ENCODE data around the gene MYL6.
"Not testable (repeated sequence)": the region's sequence is repeated elsewhere in the genome, so short reads cannot be mapped to it uniquely, and the experiment has no call there.

The MYL6 gene
- 577 to 1,020 (median 698) reads per million in 18 experiments for total RNA-seq

DNA sequence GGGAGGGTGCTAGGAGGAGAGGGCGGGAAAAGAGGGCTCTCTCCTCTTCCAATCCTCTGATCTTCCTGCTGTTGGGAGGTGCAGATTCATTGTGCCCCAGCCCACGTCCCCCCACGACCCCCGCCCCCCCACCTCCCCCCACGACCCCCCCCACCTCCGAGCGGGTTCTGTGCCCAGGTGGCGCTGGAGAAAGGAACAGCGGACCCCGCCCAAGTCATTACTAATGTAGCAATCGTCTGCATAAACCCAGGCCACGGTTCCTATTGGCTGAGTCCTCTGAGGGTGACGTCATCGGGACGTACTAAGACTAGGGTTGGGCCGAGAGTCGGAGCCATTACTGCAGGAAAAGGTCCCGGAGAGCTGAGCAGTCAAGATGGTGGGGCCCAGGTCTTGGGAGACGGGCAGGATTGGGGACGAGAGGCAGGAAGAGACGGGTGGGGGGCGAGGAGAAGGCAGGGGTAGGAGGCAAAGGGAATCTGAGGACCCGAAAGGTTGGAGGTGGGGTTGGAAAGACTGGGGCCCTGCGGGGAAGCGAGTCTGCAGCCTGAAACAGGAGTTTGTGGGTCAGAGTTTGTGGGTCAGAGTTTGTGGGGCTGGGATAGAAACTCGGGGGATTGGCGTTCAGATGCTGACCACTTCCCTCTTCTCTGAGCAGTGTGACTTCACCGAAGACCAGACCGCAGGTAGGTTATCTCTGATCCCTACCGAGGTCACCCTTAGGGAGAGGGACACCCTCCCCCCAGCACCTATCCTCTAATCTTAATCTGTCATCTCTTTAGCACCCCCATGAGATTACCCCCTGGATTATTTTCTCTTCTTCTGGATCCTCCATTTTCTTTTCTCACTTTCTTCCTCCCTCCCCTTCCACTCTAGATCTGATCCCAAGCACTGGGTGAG is at the start of gene MYL6:
Gene MYL6 (plus strand): TSS at position 331 of the 897 bp plus-strand sequence. CDS start 43 bp downstream, at position 374.
- DNase-seq = peak; percentile 97 to 98

DNA sequence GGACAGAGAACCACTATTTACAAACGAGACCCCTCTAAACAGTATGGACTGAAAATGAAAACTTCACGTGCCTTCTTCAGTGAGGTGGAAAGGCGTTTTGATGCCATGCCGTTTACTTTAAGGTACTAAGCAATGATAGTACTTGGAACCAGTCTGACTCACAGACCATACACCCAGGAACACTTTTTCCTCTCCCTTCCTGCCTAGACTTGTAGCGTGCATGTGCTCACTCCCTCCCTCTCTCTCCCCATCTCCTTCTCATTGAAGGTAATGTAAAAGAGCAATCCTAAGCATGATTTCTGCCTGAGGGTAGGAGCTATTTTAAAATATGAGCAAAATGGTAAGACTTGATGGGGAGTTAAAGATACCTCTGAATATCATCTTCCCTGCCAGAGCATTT is 47.6 kb upstream of the MYL6 start:
- DNase-seq = no peak

DNA sequence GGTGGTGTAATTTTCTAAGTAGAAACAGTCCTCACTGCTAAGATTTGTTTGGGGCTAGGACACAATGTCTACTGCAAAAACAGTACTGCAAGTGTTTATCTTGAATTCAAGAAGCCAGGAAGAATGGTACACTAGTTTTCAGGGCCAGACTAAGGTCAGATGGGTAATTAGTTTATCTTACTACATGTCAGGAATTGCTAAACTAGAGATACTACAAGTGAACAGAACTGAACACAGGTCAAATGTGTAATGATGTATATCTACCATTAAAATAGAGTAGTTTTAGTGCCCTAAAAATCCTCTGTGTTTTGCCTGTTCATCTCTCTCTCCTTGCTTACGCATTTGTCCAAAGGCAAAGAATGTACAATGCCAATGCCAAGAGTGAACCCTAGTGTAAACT is 44.1 kb upstream of the MYL6 start:
- no peak for DNase-seq

DNA sequence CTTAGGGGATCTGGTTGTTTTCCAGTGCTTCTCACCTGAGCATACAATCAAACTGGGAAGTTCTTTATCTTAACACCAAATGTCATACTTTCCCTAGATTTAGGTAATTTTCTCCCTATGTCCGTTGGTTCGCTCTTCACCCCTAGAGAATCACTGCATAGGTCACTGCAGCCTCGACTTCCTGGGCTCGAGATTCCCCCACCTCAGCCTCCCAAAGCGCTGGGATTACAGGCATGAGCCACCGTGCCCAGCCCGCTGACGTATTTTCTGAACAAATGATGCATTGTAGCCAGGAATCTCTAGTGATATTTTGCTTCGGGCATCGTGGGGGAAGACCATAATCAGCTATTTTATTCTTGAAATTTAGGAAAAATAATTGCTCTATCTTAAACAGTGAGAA is 42.8 kb upstream of the MYL6 start:
- no peak for DNase-seq

DNA sequence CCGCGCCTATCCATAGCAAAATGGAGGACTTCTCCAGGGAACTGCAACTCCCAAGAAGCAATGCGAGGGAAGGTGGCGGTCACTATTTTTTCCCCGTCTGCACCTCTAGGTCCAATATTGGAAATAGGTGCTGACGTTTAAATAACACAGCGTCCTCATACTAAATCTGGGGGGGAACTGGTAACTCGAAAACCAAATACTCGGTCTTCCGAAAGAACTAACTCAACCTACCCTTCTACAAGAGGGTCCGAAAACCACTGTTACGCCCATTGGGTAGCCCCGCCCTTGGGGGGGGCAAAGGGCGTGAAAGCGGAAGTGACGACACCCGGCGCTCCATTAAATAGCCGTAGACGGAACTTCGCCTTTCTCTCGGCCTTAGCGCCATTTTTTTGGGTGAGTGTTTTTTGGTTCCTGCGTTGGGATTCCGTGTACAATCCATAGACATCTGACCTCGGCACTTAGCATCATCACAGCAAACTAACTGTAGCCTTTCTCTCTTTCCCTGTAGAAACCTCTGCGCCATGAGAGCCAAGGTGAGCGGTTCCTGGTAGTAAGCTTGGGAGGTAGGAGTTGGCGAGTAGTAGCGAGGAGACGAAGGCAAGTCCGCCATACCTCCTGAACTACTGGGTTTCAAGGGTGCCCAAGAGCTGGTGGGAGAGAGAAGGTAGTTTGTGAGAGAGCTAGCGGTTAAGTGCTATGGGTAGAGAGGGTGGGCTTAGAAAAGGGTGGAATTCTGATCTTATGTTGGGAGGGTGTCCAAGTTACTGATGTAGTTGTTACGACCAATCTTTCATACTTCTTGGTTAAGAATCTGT is 41.7 kb upstream of the MYL6 start, which contains the start of gene RPL41:
Gene RPL41 (plus strand): TSS at position 367 of the 815 bp plus-strand sequence.
- DNase-seq = peak; percentile 97

DNA sequence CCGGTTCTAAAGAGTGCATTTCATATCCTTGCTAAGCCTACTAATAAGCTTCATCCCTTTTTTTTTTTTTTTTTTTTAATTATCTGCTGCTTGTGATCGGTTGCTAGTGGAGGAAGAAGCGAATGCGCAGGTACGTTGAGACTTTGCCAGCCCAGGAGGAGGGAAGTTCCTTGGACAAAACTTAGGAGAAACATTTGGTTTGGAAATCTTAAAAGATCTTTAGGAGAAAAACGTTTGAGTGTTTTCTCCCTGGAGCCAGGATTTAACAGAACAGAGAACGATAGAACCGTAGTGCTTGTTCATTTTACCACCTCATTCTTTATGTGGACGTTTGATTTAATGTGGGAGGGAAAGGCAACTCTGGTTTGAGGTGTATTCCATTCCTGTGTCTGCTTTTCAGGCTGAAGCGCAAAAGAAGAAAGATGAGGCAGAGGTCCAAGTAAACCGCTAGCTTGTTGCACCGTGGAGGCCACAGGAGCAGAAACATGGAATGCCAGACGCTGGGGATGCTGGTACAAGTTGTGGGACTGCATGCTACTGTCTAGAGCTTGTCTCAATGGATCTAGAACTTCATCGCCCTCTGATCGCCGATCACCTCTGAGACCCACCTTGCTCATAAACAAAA is 41.0 kb upstream of the MYL6 start:
- not testable (repeated sequence) for DNase-seq

DNA sequence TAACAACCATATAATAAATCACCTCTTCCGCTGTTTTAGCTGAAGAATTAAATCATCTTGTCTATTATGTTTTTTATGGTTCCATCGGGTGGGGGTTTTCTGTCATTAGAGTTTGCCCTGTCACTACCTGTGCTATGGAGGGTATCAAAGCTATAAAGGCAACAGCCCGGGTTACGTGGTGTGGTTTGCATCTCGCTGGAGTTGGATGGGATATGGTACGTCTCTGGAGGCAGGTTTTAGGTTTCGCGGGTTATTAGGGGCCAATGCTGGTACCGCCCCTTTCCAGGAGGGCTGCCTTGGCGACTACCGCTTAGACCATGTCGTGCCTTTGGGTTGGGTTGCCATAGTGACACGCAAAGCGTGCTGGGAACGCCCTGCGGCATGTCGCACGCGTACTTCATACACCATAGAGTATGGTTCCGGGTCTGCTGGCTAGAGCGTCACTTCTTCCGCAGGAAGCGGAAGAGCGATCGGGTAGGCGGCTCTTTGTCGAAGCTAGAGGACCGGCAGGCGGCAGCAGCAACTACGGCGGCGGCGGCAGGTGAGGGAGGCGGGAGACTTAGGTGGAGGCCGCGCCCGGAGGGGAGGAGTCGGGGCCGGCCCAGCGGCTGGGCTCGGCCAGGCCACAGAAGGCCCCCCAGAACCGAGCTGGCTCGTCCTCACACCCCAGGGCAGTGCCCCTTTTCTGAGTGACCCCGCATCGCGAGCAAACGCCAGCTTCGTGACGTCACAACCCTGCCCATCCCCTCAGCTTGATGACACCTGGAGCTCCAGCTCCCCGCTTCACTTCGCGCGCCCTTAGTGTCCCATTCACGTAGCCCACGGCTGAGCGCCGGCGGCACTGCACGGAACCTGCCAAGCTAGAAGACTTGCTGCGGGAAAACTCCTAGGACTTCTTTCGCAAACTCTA is 40.1 kb upstream of the MYL6 start, which contains the start of gene ZC3H10:
Gene ZC3H10 (plus strand): TSS at position 489 of the 910 bp plus-strand sequence. CDS start 2,297 bp downstream, outside the sequence.
- peak; percentile 99 to 100 for DNase-seq

DNA sequence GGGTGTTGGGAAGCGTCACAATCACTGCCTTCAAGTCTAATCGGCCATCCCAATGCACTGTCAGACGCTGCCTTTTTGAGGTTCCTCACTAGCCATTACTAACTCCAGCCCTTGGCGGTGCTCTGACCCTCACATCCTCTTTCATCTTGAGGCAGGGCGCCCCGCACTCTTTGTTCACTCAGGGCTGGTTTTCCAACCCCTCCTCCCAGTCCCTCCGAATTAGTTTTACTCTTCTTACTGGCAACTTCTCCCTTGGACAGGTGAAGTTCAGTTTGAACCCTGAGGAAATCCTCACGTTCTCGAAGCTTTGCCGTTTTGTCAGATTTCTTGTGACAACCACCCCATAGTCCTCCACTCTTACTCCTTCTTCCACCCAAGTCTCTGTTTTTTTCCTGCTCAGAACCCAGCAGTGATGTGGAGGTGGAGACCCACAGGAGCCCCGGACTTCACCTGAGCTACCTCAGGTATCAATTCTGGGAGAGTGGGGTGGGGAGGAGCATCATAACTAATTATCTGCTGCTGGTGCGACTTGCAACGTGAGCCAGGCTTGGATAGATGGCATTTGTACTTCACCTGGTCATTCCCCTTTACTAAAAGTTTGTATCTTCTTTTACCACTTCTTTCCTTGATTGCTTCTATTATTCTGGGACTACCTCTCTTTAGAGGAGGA is 39.3 kb upstream of the MYL6 start:
- peak in 1 of 2 donors; percentile 57 for DNase-seq

DNA sequence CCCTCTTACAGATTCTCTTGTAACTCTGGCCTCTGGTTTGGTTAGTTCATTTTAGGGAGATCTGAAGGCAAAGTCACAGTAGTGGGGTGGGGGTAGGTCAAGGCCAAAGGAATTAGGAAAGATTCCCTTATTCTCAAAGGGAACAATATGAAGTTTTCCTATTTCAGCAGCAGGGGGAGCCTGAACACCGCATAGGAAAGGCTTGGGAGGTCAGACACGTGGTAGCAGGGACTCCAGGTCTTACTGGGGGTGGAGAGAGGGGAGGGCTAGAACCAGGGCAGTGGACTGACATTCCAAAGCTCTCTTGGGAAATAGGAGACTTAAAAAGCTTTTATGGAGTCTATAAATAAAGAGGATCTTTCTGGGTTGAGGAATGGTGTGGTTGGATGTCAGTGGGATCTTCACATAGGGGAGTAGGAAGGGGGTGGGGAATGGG is 38.8 kb upstream of the MYL6 start:
- peak; percentile 77 to 84 for DNase-seq

DNA sequence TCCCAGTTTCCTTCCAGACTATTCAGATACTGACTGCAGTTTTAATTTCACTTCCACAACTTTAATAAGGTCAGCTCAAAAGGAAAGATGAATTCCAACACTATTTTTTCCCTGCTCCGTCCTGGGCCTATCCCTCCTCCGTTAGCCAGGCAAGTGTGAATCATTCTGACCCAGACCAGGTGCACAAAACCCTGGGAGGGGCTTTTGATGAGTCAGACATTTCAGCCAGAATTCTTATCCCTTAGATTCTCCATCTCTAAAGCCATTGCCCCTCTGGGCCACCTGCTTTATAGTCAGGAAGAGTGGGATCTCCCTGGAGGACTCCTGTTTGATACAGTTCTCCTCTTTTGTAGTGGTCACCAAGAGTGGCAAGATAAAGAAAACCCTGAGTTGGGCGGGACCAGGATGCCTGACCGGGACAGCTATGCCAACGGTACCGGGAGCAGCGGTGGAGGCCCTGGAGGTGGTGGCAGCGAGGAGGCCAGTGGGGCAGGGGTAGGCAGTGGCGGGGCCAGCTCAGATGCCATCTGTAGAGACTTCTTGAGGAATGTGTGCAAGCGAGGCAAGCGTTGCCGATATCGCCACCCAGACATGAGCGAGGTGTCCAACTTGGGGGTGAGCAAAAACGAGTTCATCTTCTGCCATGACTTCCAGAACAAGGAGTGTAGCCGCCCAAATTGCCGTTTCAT is 37.9 kb upstream of the MYL6 start:
- no peak for DNase-seq

DNA sequence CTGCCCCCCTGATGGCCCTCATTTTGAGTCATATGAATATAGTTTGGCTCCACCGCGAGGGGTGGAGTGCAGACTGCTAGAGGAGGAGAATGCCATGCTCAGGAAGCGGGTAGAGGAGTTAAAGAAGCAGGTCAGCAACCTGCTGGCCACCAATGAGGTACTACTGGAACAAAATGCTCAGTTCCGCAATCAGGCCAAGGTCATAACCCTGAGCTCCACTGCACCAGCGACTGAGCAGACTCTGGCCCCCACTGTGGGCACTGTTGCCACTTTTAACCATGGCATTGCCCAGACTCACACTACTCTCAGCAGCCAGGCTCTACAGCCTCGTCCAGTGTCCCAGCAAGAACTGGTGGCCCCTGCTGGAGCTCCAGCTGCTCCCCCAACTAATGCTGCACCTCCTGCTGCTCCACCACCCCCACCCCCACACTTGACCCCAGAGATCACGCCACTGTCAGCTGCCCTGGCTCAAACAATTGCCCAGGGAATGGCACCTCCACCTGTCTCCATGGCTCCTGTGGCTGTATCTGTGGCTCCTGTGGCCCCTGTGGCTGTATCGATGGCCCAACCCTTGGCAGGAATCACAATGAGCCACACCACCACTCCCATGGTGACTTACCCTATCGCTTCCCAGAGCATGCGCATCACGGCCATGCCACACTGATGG is 36.8 kb upstream of the MYL6 start:
- DNase-seq = no peak

DNA sequence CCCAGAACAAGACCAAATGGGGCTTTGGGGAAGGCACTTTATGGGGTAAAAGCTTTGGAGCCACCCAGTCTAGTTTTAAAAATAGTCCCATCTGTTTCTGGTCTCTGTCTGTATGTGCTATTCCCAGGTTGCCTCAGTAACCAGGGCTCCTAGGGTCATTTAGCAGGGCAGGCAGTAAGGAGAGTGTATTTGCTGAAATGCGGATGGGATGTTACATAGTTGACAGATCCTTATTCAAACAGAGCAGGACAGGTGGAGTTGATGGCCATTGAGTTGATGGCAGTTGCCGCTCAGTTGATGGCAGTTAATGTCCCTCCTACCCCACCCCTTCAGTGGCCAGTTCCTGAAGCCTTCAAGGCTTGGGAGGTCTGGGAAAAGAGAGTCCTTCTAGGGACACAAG is 35.5 kb upstream of the MYL6 start:
- no peak for DNase-seq

DNA sequence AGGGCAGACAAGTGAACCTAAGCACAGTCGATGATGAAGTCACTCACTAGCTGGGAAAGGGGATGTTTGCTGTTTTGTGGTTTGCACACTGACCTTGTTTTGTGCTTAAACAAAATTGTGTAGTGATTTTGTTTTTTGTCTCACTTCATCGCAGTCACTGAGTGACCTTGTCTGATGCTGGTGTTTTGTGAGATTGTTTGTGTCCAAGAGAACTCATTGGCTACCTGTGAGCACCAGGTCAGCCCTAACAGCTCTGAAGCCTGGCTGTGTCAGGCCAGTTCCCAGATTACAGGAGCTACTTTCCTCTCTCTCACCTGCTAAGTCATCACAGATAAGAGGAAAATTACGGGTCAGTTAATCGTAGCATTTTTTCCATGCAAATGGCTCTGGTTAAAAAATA is 34.0 kb upstream of the MYL6 start:
- DNase-seq = no peak

DNA sequence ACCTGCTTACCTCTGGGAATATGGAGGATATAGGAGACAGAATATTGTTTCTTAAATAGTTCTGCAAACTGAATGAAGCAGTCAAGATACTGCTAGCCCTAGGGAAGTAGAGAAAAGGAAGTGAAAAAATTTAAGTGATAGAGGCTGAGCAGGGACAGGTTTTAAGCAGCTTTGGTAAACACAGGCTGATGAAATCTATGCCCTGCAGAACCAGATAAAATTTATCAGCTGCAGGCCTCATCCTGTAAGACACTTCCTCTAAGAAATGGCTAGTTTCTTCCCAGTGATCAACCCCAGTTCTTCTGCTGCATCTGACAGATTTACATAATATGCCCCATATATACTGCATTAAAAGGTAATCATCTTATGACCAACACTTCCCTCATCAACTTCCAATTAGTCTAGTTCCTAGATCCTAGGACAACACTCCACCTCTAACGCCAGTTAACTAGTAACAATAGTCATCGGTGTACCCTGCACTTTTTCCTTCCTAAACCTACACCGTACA is 31.4 kb upstream of the MYL6 start:
- DNase-seq = peak; percentile 47 to 63

DNA sequence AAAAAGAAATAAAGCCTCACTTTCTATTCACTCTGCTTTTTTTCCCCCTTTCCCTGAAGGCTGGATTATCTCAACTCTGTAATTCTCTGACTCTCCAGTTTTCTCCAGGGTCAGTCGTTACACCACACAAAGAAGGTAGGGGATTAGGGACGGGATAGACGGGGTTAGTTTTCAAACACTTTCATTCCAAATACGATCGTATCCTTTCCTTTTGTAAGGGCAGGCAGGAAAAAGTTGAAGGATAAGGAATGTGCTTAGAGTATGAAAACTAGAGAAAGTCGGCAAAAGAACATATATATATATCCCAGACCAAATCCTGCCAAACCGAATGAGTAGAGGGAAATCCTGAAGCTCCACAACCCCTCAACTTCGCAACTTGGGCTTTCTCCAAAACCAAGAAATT is 30.7 kb upstream of the MYL6 start:
- DNase-seq = no peak

DNA sequence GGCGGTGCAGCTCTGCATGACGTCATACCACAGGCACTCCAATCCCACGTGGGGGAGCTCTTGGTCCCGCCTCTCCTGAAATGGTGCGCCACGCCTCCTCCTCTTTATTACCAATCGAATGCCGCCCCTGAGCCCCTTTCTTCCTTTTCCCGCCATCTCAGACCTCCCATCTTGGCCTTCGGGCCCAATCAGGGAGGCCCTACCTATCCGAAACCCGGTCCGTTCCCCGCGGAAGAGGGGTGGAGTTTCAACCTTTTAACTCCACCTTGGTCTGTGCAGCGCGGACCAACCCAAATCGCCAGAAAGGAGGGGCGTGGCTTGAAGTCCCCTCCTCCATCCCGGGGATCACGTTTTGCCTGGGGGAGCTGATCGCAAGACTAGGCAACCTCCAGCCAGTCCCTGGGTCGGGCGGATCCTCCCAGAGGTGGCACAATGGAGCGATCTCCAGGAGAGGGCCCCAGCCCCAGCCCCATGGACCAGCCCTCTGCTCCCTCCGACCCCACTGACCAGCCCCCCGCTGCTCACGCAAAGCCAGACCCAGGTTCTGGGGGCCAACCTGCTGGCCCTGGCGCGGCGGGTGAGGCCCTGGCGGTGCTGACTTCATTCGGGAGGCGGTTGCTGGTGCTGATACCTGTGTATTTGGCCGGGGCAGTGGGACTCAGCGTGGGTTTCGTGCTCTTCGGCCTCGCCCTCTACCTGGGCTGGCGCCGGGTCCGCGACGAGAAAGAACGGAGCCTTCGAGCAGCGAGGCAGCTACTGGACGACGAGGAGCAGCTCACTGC is 30.1 kb upstream of the MYL6 start, which contains the start of gene ESYT1:
Gene ESYT1 (plus strand): TSS at position 380 of the 782 bp plus-strand sequence. CDS start 53 bp downstream, at position 433.
- peak; percentile 99 to 100 for DNase-seq

DNA sequence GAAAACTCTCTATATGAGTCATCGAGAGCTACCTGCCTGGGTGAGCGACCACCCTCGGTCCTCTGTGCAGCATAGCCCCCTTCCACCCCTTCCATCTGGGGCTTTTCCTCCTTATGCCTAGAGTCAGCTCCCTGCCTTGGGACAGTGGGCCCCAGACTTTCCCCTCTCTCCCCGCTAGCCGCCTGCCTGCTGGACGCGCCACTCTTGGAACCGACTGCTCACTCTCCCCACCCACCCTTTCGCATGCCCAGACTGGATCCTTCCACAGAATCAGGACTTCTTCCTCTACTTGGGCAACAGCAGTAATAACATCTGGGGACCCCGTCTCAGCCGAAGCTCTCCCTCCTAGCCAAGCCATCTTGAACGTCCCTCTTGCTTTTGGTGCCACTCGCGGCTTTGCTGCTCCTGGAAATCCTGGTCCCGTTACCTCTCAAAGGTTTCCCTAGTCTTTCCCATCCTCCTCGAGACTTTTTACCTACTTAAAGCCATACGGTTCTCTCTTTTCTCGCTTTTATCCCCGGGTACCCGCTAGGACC is 29.4 kb upstream of the MYL6 start:
- DNase-seq = peak in 1 of 2 donors; percentile 20

Measured in inflammatory macrophage (primary cell).